ENCODE data around the gene SLC24A3. TPM values are rescaled to one million over a fixed set of nuclear protein-coding genes. Genes with fewer than 3 reads are reported as not detected.

SLC24A3 gene
- total RNA-seq, 2 experiments from 2014 or later, result not detected

DNA sequence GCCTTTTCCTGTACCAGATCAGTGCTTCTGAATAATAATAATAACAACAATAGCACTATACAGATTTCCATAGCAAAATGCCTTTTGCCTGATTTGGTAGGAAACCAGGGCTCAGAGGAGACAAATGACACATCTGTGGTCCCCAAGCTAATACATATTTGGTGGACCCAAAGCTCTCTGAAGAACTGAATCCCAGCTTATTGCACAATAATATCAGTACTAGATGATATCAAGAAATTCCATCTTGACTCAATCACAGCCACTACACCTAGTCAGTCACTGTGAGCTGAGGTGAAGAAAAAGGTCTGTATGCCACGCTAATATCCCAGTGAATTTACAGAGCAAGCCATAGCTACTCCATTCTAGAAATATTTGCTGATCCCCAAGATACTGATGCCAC, 275.0 kb downstream of the SLC24A3 start:
- H2AFZ ChIP-seq (ENCODE audit: low read length), result no peak overlapping the region
- H3K4me2 ChIP-seq (ENCODE audit: low read length), result no peak overlapping the region
- H3K4me3 ChIP-seq (ENCODE audit: low read depth, low read length, poor library complexity, severe bottlenecking), result no peak overlapping the region
- H3K9me2 ChIP-seq (ENCODE audit: insufficient read depth, low read length), result no peaks in the 10 kb centered on the region
- H4K20me1 ChIP-seq (ENCODE audit: insufficient read depth, low read length), result no peaks in the 10 kb centered on the region
- POLR2A ChIA-PET, result no interaction called here
- no peak for DNase-seq (ENCODE audit: low spot score)
- no peaks in the 10 kb centered on the region for H3K9me3 ChIP-seq (ENCODE audit: low read length)
- no peak overlapping the region for H3K27ac ChIP-seq (ENCODE audit: low read depth, low read length, poor library complexity, severe bottlenecking)
- no peaks in the 10 kb centered on the region for H3K4me1 ChIP-seq (ENCODE audit: insufficient read depth, low read length, poor library complexity, severe bottlenecking)
- intact Hi-C loops (cut with micrococcal nuclease; ENCODE audit: unreplicated experiment), result no loop called here
- BruUV-seq (replicated peaks), result no TSS peak
- TF ChIP-seq, protein P1, sequence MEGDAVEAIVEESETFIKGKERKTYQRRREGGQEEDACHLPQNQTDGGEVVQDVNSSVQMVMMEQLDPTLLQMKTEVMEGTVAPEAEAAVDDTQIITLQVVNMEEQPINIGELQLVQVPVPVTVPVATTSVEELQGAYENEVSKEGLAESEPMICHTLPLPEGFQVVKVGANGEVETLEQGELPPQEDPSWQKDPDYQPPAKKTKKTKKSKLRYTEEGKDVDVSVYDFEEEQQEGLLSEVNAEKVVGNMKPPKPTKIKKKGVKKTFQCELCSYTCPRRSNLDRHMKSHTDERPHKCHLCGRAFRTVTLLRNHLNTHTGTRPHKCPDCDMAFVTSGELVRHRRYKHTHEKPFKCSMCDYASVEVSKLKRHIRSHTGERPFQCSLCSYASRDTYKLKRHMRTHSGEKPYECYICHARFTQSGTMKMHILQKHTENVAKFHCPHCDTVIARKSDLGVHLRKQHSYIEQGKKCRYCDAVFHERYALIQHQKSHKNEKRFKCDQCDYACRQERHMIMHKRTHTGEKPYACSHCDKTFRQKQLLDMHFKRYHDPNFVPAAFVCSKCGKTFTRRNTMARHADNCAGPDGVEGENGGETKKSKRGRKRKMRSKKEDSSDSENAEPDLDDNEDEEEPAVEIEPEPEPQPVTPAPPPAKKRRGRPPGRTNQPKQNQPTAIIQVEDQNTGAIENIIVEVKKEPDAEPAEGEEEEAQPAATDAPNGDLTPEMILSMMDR (conservative IDR thresholded peaks at IDR 0.05; ENCODE audit: low read length), result no peak
- CTCF ChIA-PET (ENCODE audit: unreplicated experiment), result no interaction called here
- no peaks in the 10 kb centered on the region for H3K79me2 ChIP-seq (ENCODE audit: insufficient read depth, low read depth, low read length)
- no peaks in the 10 kb centered on the region for H3K36me3 ChIP-seq (ENCODE audit: insufficient read depth, low read length)

GRCh38 chr20:19491241-19491640, 278.8 kb downstream of the SLC24A3 start:
- BruUV-seq (replicated peaks), result no TSS peak
- CTCF ChIA-PET (ENCODE audit: unreplicated experiment), result no interaction called here

DNA sequence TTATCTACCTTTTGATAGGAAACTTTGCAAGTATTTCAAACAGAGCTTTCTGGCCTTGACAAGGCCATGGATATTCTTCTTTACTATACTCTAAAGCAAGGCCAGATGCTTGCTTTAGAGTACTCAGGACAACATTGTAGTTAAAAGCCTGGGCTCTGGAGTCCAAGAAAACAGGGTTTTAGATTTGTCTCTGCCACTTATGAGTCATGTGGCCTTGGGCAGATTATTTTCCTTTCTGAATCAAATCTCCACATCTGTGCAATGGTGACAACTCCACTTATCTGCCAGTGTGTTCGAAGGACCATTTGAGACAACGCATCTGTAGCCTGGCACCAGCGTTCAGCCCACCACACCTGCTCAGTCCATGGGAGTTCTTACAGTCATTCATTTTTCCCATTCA, 279.7 kb downstream of the SLC24A3 start:
- Histone ChIP-seq H3K79me2 (ENCODE audit: insufficient read depth, low read depth, low read length) (no peaks in the 10 kb centered on the region), H3K9me2 (ENCODE audit: insufficient read depth, low read length) (no peaks in the 10 kb centered on the region), H3K4me2 (ENCODE audit: low read length) (no peak overlapping the region), H3K36me3 (ENCODE audit: insufficient read depth, low read length) (no peaks in the 10 kb centered on the region), H2AFZ (ENCODE audit: low read length) (no peak overlapping the region), H3K27ac (ENCODE audit: low read depth, low read length, poor library complexity, severe bottlenecking) (no peak overlapping the region), H4K20me1 (ENCODE audit: insufficient read depth, low read length) (no peaks in the 10 kb centered on the region), H3K4me1 (ENCODE audit: insufficient read depth, low read length, poor library complexity, severe bottlenecking) (no peaks in the 10 kb centered on the region), H3K9me3 (ENCODE audit: low read length) (no peaks in the 10 kb centered on the region), H3K4me3 (ENCODE audit: low read depth, low read length, poor library complexity, severe bottlenecking) (no peak overlapping the region)
- intact Hi-C loops (cut with micrococcal nuclease; ENCODE audit: unreplicated experiment), result no loop called here
- no TSS peak for BruUV-seq (replicated peaks)
- ChIA-PET CTCF (ENCODE audit: unreplicated experiment) (no interaction called here), POLR2A (no interaction called here)
- DNase-seq (ENCODE audit: low spot score), result no peak
- TF ChIP-seq, protein P1 (conservative IDR thresholded peaks at IDR 0.05; ENCODE audit: low read length), result no peak
- TF ChIP-seq EZH2phosphoT487 (IDR thresholded peaks at IDR 0.05; ENCODE audit: borderline replicate concordance, low read depth, low read length), result no peak

More at GRCh38 chr20:19491241-19491640, 278.8 kb downstream of the SLC24A3 start:
- Histone ChIP-seq H3K36me3 (ENCODE audit: insufficient read depth, low read length) (no peaks in the 10 kb centered on the region), H3K4me1 (ENCODE audit: insufficient read depth, low read length, poor library complexity, severe bottlenecking) (no peaks in the 10 kb centered on the region), H3K27ac (ENCODE audit: low read depth, low read length, poor library complexity, severe bottlenecking) (no peak overlapping the region), H3K4me3 (ENCODE audit: low read depth, low read length, poor library complexity, severe bottlenecking) (no peak overlapping the region), H3K9me3 (ENCODE audit: low read length) (no peaks in the 10 kb centered on the region), H2AFZ (ENCODE audit: low read length) (no peak overlapping the region), H4K20me1 (ENCODE audit: insufficient read depth, low read length) (no peaks in the 10 kb centered on the region), H3K4me2 (ENCODE audit: low read length) (no peak overlapping the region), H3K79me2 (ENCODE audit: insufficient read depth, low read depth, low read length) (no peaks in the 10 kb centered on the region), H3K9me2 (ENCODE audit: insufficient read depth, low read length) (no peaks in the 10 kb centered on the region)
- intact Hi-C loops (cut with micrococcal nuclease; ENCODE audit: unreplicated experiment), result no loop called here
- no peak for TF ChIP-seq EZH2phosphoT487 (IDR thresholded peaks at IDR 0.05; ENCODE audit: borderline replicate concordance, low read depth, low read length)
- TF ChIP-seq, protein P1 (conservative IDR thresholded peaks at IDR 0.05; ENCODE audit: low read length), result no peak
- DNase-seq (ENCODE audit: low spot score), result no peak
- POLR2A ChIA-PET, result no interaction called here

Measured in OCI-LY7 (cell line).